GM21528 (cell line): ENCODE results near the gene RB1.
A peak's percentile ranks its signal among the peaks of the same experiment; 100 is the strongest.
"Not testable (repeated sequence)": the region's sequence is repeated elsewhere in the genome, so short reads cannot be mapped to it uniquely, and the experiment has no call there.

Source experiments
- ATAC-seq: cut with Tn5 transposase; IDR thresholded peaks from one replicate; pipeline ENCODE4 v1.9.1; 2021; ENCODE audit warnings: mild to moderate bottlenecking, moderate library complexity; ENCODE audit not compliant: unreplicated experiment, low FRiP score

The RB1 gene

GRCh38 chr13:48296528-48296927 is 7.0 kb upstream of the RB1 start:
- ATAC-seq = peak; percentile 74

GRCh38 chr13:48297131-48297786 is 6.3 kb upstream of the RB1 start:
- no peak for ATAC-seq

- ATAC-seq = no peak
Measured at GRCh38 chr13:48299591-48299990, 4.0 kb upstream of the RB1 start.

GRCh38 chr13:48302871-48303358 is 636 bp upstream of the RB1 start:
- ATAC-seq = peak; percentile 22

- peak; percentile 70 for ATAC-seq
Measured at GRCh38 chr13:48304143-48304876, 759 bp downstream of the RB1 start.

GRCh38 chr13:48311223-48311622 is 7.7 kb downstream of the RB1 start:
- no peak for ATAC-seq

- no peak for ATAC-seq
Measured at GRCh38 chr13:48315969-48316650, 12.6 kb downstream of the RB1 start.

GRCh38 chr13:48316826-48317510 is 13.4 kb downstream of the RB1 start:
- ATAC-seq = no peak

GRCh38 chr13:48317511-48318376 is 14.2 kb downstream of the RB1 start:
- no peak for ATAC-seq

GRCh38 chr13:48318377-48318811 is 14.8 kb downstream of the RB1 start:
- no peak for ATAC-seq

GRCh38 chr13:48318821-48319511 is 15.4 kb downstream of the RB1 start:
- ATAC-seq = no peak

- no peak for ATAC-seq
Measured at GRCh38 chr13:48319531-48320398, 16.2 kb downstream of the RB1 start.

- no peak for ATAC-seq
Measured at GRCh38 chr13:48320399-48320790, 16.8 kb downstream of the RB1 start.

- no peak for ATAC-seq
Measured at GRCh38 chr13:48320891-48321510, 17.4 kb downstream of the RB1 start.

- no peak for ATAC-seq
Measured at GRCh38 chr13:48322294-48322693, 18.7 kb downstream of the RB1 start.

GRCh38 chr13:48333976-48334375 is 30.4 kb downstream of the RB1 start:
- no peak for ATAC-seq

- ATAC-seq = no peak
Measured at GRCh38 chr13:48334534-48335127, 31.1 kb downstream of the RB1 start.

- not testable (repeated sequence) for ATAC-seq
Measured at GRCh38 chr13:48339198-48339597, 35.6 kb downstream of the RB1 start.
